GM21723 (cell line): ENCODE measurements around the gene BIRC5.
"Not testable (repeated sequence)": the region's sequence is repeated elsewhere in the genome, so short reads cannot be mapped to it uniquely, and the experiment has no call there.

Experiments used
- ATAC-seq: cut with Tn5 transposase; IDR thresholded peaks from one replicate; pipeline ENCODE4 v1.9.1; 2021; ENCODE audit warnings: mild to moderate bottlenecking, moderate library complexity; ENCODE audit not compliant: unreplicated experiment

BIRC5 gene

DNA sequence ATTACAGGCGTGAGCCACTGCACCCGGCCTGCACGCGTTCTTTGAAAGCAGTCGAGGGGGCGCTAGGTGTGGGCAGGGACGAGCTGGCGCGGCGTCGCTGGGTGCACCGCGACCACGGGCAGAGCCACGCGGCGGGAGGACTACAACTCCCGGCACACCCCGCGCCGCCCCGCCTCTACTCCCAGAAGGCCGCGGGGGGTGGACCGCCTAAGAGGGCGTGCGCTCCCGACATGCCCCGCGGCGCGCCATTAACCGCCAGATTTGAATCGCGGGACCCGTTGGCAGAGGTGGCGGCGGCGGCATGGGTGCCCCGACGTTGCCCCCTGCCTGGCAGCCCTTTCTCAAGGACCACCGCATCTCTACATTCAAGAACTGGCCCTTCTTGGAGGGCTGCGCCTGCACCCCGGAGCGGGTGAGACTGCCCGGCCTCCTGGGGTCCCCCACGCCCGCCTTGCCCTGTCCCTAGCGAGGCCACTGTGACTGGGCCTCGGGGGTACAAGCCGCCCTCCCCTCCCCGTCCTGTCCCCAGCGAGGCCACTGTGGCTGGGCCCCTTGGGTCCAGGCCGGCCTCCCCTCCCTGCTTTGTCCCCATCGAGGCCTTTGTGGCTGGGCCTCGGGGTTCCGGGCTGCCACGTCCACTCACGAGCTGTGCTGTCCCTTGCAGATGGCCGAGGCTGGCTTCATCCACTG is at the start of gene BIRC5:
BIRC5 (plus strand) TSS at position 238 of the 690 bp plus-strand sequence; CDS start at position 302, 64 bp downstream.
- ATAC-seq: peak; percentile 84

- ATAC-seq: no peak
Measured at GRCh38 chr17:78164748-78165607, 49.1 kb upstream of the BIRC5 start.

GRCh38 chr17:78166416-78166815 is 47.6 kb upstream of the BIRC5 start:
- ATAC-seq: no peak

- ATAC-seq: peak; percentile 56
Measured at GRCh38 chr17:78168242-78168902, 45.7 kb upstream of the BIRC5 start, which contains the start of gene SYNGR2. Gene SYNGR2, plus strand, starts transcription at chr17:78168581. Its CDS starts 36 bp downstream, at chr17:78168617.

GRCh38 chr17:78168903-78169793 is 44.9 kb upstream of the BIRC5 start:
- peak; percentile 28 for ATAC-seq

DNA sequence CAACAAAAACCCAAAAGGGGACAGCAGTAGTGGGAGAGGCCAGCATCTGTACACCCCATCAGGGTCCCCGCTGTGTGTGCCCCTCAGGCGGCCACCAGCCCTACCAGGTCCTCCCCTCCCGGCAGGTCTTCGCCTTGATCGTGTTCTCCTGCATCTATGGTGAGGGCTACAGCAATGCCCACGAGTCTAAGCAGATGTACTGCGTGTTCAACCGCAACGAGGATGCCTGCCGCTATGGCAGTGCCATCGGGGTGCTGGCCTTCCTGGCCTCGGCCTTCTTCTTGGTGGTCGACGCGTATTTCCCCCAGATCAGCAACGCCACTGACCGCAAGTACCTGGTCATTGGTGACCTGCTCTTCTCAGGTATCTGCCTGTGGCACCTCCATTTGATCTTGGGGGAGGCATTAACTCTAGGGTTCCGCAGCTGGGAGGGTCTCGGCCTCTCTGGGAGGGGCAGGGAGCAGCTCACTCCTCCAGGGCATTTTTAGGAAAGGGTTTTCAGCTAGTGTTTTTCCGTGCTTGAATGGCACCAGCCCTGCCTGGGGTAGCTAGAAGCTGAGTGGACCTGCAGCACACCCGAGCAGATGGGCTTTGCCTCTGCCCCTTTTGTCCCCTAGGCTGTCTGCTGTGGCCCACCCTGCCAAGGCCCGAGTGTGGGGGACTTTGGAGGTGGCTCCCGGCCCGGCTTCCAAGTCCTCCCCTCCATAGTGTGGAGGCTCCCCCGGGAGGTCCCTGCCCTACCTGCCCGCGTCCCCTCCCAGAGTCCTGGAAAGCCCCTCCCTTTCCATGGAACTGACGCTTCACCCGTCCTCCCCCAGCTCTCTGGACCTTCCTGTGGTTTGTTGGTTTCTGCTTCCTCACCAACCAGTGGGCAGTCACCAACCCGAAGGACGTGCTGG is 43.1 kb upstream of the BIRC5 start:
- no peak for ATAC-seq

DNA sequence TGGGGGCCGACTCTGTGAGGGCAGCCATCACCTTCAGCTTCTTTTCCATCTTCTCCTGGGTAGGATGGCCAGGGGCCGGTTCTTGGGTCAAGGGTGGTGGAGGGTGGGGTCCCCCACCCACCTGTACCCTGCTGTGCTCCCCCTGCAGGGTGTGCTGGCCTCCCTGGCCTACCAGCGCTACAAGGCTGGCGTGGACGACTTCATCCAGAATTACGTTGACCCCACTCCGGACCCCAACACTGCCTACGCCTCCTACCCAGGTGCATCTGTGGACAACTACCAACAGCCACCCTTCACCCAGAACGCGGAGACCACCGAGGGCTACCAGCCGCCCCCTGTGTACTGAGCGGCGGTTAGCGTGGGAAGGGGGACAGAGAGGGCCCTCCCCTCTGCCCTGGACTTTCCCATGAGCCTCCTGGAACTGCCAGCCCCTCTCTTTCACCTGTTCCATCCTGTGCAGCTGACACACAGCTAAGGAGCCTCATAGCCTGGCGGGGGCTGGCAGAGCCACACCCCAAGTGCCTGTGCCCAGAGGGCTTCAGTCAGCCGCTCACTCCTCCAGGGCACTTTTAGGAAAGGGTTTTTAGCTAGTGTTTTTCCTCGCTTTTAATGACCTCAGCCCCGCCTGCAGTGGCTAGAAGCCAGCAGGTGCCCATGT is 42.3 kb upstream of the BIRC5 start:
- ATAC-seq: not testable (repeated sequence)

- no peak for ATAC-seq
Measured at GRCh38 chr17:78172249-78173051, 41.6 kb upstream of the BIRC5 start.

GRCh38 chr17:78173097-78173715 is 40.8 kb upstream of the BIRC5 start:
- peak; percentile 40 for ATAC-seq

DNA sequence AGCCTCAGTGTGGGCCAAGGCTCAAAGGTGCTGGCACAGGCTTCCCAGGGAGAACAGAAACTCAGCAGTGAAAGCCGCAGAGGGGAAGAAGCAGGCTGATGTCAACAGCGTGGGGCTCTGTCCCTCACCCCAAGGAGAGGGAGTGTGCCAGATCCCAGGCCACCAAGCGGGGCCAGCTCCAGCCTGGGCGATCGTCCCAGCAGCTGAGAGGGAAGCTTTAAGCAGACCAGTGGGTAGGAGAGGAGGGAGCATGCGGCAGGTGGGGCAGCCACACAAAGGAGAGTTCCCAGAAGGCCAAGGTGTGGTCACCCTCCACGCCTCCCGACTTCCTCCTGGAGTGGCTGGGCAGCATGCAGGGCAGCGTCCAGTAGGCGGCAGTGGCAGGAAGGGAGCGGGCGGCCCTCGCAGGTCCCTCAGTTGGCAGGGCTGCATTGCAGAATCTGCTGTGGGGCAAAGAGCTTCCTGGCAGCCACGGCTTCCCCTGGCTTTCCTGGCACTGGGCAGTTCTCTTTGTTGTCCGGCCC is 39.6 kb upstream of the BIRC5 start:
- no peak for ATAC-seq

DNA sequence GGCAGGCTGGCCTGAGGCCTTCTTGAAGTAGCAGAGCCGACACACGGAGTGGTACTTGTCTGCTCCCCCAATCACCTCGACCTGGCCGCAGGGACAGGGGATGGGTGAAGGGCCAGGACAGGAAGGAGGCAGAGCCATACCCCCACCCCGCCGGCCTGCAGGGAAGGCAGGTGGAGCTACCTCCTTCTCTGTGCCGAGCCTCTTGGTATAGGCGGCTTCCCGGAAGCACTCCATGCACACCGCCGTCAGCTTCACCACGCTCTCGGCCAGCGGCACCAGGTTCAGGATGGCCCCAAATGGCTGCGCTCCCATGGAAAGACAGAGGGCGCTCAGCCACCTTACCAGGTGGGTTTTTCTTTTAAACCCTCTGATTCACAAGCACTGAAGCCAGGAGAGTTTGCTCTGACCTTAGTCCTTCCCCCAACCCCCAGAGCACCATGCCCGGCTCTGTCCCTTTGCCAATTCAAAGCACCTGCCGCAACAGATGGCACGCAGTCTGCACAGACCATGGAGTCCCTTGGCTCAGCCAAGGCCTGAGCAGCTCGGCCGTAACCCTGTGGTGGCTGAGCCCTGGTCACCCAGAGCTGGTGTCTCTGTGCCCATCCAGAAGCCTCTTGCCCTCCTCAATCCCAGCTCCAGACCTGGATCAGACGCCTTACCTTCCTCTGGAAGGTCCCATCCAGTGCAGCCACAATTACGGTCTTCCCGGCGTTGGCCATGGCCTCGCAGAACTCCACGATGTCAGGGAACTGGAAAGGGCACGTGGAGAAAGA is 39.0 kb upstream of the BIRC5 start:
- ATAC-seq: no peak

DNA sequence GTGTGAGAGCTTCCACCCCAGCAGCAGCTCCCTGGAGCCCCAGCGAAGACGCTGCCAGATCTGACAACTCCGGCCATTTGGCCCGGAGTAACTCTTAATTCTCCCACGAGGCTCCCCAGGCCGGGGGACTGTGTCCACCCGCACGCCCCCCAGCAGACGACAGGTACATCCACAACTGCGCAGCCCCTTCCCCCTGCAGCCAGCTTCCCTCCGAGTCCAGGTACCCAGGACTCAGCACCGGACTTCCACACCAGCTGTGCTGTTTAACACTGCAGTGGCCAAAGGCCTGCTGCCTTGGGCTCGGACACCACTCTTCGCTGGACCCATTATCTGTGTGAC is 38.4 kb upstream of the BIRC5 start:
- ATAC-seq: no peak

DNA sequence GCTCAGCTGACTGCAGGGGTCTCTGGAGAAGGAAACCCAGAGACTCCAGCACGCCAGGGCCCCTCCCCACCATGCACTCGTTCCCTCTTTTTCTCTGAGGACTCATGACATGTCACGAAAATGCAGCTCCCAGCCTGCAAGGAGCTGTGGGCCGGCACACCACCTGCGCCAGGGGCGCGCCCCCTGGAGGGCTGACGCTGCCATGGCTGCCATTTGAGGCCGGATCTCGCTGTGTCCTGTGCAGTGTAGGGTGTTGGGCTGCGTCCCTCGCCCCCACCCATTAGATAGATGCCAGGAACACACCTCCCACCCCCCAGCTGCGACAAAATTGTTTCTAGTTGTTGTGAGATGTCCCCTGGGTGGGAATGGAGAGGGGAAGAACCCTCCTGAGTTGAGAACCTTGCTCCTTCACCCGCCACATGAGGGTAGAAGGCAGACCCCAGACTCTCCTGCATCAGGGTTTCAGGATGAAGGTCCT is 37.5 kb upstream of the BIRC5 start:
- ATAC-seq: no peak

DNA sequence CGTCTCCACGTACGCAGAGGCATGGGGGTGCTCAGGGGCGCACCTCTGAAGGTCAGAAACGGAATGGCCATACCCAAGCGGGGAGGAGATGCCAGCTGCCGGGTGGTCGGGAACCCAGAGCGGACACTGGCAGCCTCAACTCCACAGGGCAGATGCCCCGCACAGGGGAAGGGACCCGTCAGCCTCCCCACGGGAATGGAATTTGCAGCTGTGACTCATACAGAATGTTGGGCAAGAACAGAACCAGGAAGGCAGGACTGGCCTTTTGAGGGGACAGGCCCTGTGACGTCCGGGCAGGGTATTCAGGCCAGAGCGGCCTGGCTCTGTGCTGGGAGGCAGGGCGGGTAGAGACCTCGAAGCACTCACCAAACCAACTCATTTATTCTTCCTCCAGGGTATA is 34.7 kb upstream of the BIRC5 start:
- no peak for ATAC-seq

DNA sequence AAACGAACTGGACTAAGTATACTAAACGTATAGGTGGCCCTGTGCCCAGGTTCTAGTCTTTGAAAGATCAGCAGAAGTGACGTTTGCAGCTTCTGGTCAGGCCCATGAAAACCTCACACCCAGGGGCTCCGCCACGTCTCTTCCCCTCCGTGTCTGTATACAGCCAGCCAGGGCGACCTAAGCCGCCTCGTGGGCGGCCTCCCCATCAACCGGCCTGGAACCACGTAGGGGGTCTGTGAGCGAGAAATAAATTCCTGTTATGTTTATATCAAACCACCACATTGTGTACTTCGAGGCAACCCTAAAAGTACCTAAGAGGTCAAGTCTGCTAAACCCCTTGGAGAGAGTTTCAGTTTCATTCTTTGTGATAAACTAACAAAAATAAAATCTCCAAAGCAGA is 34.0 kb upstream of the BIRC5 start:
- no peak for ATAC-seq

DNA sequence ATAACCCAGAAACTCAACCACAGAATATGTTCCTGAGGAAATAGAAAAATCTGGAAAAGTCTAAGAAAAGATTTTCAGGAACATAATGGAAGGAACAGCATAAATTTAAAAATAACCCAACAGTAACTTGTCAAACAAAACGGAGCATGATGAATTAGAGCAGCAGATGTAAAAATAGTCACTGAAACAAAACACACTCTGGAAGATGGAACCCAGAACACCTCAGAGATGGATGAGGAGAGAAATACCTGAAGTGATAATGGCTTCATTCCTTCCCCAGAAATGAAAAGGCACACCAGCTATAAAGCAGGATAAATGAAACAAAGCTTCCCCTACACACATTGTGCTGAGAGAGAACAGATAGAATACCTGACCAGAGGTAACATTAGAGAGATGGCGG is 33.5 kb upstream of the BIRC5 start:
- no peak for ATAC-seq

- ATAC-seq: no peak
Measured at GRCh38 chr17:78182504-78182903, 31.5 kb upstream of the BIRC5 start.
